GM12875 (cell line): ENCODE results near the gene PLEKHM3.
A peak's percentile ranks its signal among the peaks of the same experiment; 100 is the strongest.
"Not testable (repeated sequence)": the region's sequence is repeated elsewhere in the genome, so short reads cannot be mapped to it uniquely, and the experiment has no call there.

Experiments used
- H3K4me3 ChIP-seq: one replicate; pipeline ENCODE4 v1.5.1; 2011; ENCODE audit warnings: low read depth, low read length, control low read depth
- CTCF ChIP-seq: IDR thresholded peaks from 2 replicates; pipeline ENCODE4 v1.5.1; 2011; ENCODE audit warnings: low read depth, mild to moderate bottlenecking, control low read depth, inconsistent platforms, low read length, moderate library complexity, borderline replicate concordance; ENCODE audit not compliant: insufficient read depth

The PLEKHM3 gene

DNA sequence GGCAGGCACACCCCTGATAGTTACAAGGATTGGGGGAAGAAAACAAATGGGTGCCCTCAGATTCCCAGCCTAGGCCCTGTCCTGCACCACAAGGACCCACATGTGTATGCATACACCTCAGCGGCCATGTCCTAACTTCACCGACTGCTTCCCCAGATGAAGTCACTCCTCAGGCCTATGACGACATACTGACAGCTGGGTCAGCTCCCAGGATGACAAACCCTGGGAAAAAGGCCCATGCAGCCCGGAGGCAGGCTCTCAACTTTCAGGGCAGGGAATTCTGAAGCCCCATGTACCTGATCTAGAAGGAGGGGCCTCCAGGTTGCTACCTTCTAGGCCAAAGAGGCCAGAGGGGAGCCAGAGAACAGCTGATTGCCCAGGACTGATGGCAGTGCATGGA is 11.0 kb upstream of the PLEKHM3 start:
- TF ChIP-seq CTCF, result no peak
- no peak overlapping the region for H3K4me3 ChIP-seq

DNA sequence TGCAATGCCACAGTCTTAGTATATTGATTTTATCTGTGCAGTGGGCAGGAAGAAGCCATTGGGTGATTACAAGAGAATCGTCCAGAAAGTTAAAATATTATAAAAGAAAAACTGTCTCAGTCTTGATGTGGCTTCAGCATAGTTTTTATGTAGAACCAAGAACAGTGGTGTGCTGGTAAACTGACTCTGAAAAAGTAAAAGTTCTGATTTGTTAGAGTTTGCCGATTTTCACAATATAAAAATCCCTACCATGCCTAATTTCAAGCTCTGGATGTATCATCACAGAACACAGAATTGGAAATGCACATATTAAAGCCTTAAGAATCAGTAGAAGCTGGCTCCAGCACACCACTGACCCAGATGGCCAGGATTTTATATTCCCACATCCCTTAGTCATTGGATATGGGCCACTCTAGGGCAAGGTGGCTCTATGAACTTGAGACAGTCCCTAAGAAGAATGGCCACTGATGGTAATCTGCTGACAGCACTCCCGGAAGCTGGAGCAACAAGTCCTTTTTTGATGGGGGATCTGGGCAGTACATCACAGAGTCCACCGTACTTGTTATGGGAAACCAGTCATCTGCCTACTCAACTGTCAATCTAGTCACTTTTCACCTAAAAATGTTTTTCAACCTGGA is 9.3 kb upstream of the PLEKHM3 start:
- TF ChIP-seq CTCF, result no peak
- H3K4me3 ChIP-seq, result no peak overlapping the region

GRCh38 chr2:208033701-208034502 is 8.6 kb upstream of the PLEKHM3 start:
- no peak overlapping the region for H3K4me3 ChIP-seq
- TF ChIP-seq CTCF, result peak; percentile 51

- no peak overlapping the region for H3K4me3 ChIP-seq
- TF ChIP-seq CTCF, result no peak
Observed at GRCh38 chr2:208031608-208032019, 6.3 kb upstream of the PLEKHM3 start.

- peak overlapping the region; percentile 80 for H3K4me3 ChIP-seq
- TF ChIP-seq CTCF, result no peak
Observed at GRCh38 chr2:208025814-208026184, 472 bp upstream of the PLEKHM3 start.

DNA sequence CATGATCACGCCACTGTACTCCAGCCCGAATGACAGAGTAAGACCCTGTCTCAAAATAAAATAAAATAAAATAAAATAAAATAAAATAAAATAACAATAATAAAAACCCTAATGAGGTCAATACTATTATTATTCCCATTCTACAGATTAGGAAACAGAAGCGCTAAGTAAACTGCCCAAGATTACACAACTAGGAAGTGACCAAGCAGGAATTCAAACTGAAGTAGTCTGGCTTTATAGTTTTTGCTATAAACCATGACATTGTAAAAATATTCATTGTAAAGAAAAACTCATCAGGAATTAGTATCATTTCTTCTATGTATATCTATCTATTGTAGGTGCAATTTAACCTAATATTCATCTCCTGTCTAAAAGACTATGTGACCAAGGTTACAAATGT is 1.2 kb downstream of the PLEKHM3 start:
- no peak for TF ChIP-seq CTCF
- H3K4me3 ChIP-seq, result no peak overlapping the region

- no peak for TF ChIP-seq CTCF
- H3K4me3 ChIP-seq, result no peak overlapping the region
Observed at GRCh38 chr2:208020253-208020652, 5.1 kb downstream of the PLEKHM3 start.

DNA sequence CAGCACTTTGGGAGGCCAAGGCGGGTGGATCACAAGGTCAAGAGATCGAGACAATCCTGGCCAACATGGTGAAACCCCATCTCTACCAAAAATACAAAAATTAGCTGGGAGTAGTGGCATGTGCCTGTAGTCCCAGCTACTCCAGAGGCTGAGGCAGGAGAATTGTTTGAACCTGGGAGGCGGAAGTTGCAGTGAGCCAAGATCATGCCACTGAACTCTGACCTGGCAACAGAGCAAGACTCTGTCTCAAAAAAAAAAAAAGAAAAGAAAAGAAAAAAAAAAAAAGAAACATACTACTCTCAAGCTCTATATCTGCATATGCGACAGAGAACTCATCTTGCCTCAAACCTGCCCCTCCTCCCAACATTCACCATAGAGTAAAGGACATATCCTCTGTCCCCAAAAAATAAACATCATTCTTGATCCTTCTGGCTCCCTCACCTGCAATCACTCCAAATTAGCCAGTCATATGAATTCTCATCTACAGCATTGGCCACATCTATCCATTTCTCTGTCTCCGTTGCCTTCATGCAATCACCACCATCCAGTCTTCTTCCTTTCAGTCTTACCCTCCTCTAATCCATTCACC is 7.1 kb downstream of the PLEKHM3 start:
- H3K4me3 ChIP-seq, result not testable (repeated sequence)
